Measurements from ENCODE around the gene U2AF2. TPM values are rescaled to one million over a fixed set of nuclear protein-coding genes. Genes with fewer than 3 reads are reported as not detected.

The U2AF2 gene
- total RNA-seq, 1 experiment from 2014 or later, result 107 TPM

- Histone ChIP-seq H3K4me2 (ENCODE audit: low read depth, low read length, poor library complexity, severe bottlenecking) (peak within 1 kb of the TSS; percentile 92), H3K9me3 (ENCODE audit: low read length) (no peaks in the 10 kb centered on the region), H3K36me3 (ENCODE audit: insufficient read depth, low read length) (peaks cover 24% of the 10 kb centered on the region), H4K20me1 (ENCODE audit: insufficient read depth, low read depth, low read length) (peaks cover 53% of the 10 kb centered on the region), H3K9me2 (replicated peaks; ENCODE audit: insufficient read depth, low read length) (no peaks in the 10 kb centered on the region), H3K79me2 (ENCODE audit: low read length) (peaks cover 84% of the 10 kb centered on the region), H3K4me1 (ENCODE audit: low read length) (peaks cover 76% of the 10 kb centered on the region), H3K9ac (ENCODE audit: low read length) (peak within 1 kb of the TSS; percentile 93), H3K27ac (ENCODE audit: low read length) (peak within 1 kb of the TSS; percentile 94), H3K27me3 (ENCODE audit: low read length) (no peaks in the 10 kb centered on the region), H2AFZ (ENCODE audit: low read length) (no peak within 1 kb of the TSS; the same call in 1 of the 2 replicates), H3K4me3 (ENCODE audit: low read length) (peak within 1 kb of the TSS; percentile 82)
- DNase-seq, result peak; percentile 100
Measured at GRCh38 chr19:55674841-55675660, 20.2 kb downstream of the U2AF2 start, which contains the start of gene EPN1. EPN1 (plus strand) TSS chr19:55675226; CDS start chr19:55678628, 3,402 bp downstream.

- Histone ChIP-seq H2AFZ (ENCODE audit: low read length) (no peak overlapping the region; the same call in 1 of the 2 replicates), H3K36me3 (ENCODE audit: insufficient read depth, low read length) (peaks cover 20% of the 10 kb centered on the region; the same call in 1 of the 2 replicates), H3K27ac (ENCODE audit: low read length) (peak overlapping the region; percentile 94), H3K4me3 (ENCODE audit: low read length) (peak overlapping the region; percentile 82), H3K9me3 (ENCODE audit: low read length) (no peaks in the 10 kb centered on the region), H4K20me1 (ENCODE audit: insufficient read depth, low read depth, low read length) (peaks cover 53% of the 10 kb centered on the region), H3K9me2 (replicated peaks; ENCODE audit: insufficient read depth, low read length) (no peaks in the 10 kb centered on the region), H3K9ac (ENCODE audit: low read length) (peak overlapping the region; percentile 93), H3K4me1 (ENCODE audit: low read length) (peaks cover 69% of the 10 kb centered on the region), H3K79me2 (ENCODE audit: low read length) (peaks cover 84% of the 10 kb centered on the region), H3K27me3 (ENCODE audit: low read length) (no peaks in the 10 kb centered on the region), H3K4me2 (ENCODE audit: low read depth, low read length, poor library complexity, severe bottlenecking) (peak overlapping the region; percentile 92)
- peak; percentile 58 for DNase-seq
Measured at GRCh38 chr19:55675661-55676354, 21.0 kb downstream of the U2AF2 start.

- H3K27ac ChIP-seq (ENCODE audit: low read length), result peak overlapping the region; percentile 94
- H3K36me3 ChIP-seq (ENCODE audit: insufficient read depth, low read length), result peaks cover 23% of the 10 kb centered on the region; the same call in 1 of the 2 replicates
- peak overlapping the region; percentile 92 for H3K4me2 ChIP-seq (ENCODE audit: low read depth, low read length, poor library complexity, severe bottlenecking)
- H3K79me2 ChIP-seq (ENCODE audit: low read length), result peaks cover 84% of the 10 kb centered on the region
- peak; percentile 56 for DNase-seq
- H4K20me1 ChIP-seq (ENCODE audit: insufficient read depth, low read depth, low read length), result peaks cover 53% of the 10 kb centered on the region
- H3K9me3 ChIP-seq (ENCODE audit: low read length), result no peaks in the 10 kb centered on the region
- no peaks in the 10 kb centered on the region for H3K9me2 ChIP-seq (replicated peaks; ENCODE audit: insufficient read depth, low read length)
- peaks cover 64% of the 10 kb centered on the region for H3K4me1 ChIP-seq (ENCODE audit: low read length)
- no peak overlapping the region for H2AFZ ChIP-seq (ENCODE audit: low read length)
- H3K9ac ChIP-seq (ENCODE audit: low read length), result peak overlapping the region; percentile 93
- no peaks in the 10 kb centered on the region for H3K27me3 ChIP-seq (ENCODE audit: low read length)
- H3K4me3 ChIP-seq (ENCODE audit: low read length), result peak overlapping the region; percentile 82
Measured at GRCh38 chr19:55676383-55676782, 21.5 kb downstream of the U2AF2 start.

- H3K27me3 ChIP-seq (ENCODE audit: low read length), result no peaks in the 10 kb centered on the region
- no peaks in the 10 kb centered on the region for H3K9me2 ChIP-seq (replicated peaks; ENCODE audit: insufficient read depth, low read length)
- peaks cover 85% of the 10 kb centered on the region for H3K79me2 ChIP-seq (ENCODE audit: low read length)
- peak overlapping the region; percentile 94 for H3K27ac ChIP-seq (ENCODE audit: low read length)
- peak overlapping the region; percentile 92 for H3K4me2 ChIP-seq (ENCODE audit: low read depth, low read length, poor library complexity, severe bottlenecking)
- peaks cover 57% of the 10 kb centered on the region for H3K4me1 ChIP-seq (ENCODE audit: low read length)
- peaks cover 24% of the 10 kb centered on the region; the same call in 1 of the 2 replicates for H3K36me3 ChIP-seq (ENCODE audit: insufficient read depth, low read length)
- peak overlapping the region; percentile 93 for H3K9ac ChIP-seq (ENCODE audit: low read length)
- H3K4me3 ChIP-seq (ENCODE audit: low read length), result peak overlapping the region; percentile 82
- peak; percentile 65 for DNase-seq
- no peaks in the 10 kb centered on the region for H3K9me3 ChIP-seq (ENCODE audit: low read length)
- H4K20me1 ChIP-seq (ENCODE audit: insufficient read depth, low read depth, low read length), result peaks cover 57% of the 10 kb centered on the region
- H2AFZ ChIP-seq (ENCODE audit: low read length), result no peak overlapping the region
Measured at GRCh38 chr19:55676889-55677505, 22.2 kb downstream of the U2AF2 start.

GRCh38 chr19:55677572-55678028 lies 22.8 kb downstream of the U2AF2 start:
- H4K20me1 ChIP-seq (ENCODE audit: insufficient read depth, low read depth, low read length), result peaks cover 51% of the 10 kb centered on the region
- H3K27me3 ChIP-seq (ENCODE audit: low read length), result no peaks in the 10 kb centered on the region
- no peaks in the 10 kb centered on the region for H3K9me3 ChIP-seq (ENCODE audit: low read length)
- no peak overlapping the region for H2AFZ ChIP-seq (ENCODE audit: low read length)
- H3K4me1 ChIP-seq (ENCODE audit: low read length), result peaks cover 51% of the 10 kb centered on the region
- peak overlapping the region; percentile 93 for H3K9ac ChIP-seq (ENCODE audit: low read length)
- H3K4me3 ChIP-seq (ENCODE audit: low read length), result peak overlapping the region; percentile 82
- H3K27ac ChIP-seq (ENCODE audit: low read length), result peak overlapping the region; percentile 94
- no peaks in the 10 kb centered on the region for H3K9me2 ChIP-seq (replicated peaks; ENCODE audit: insufficient read depth, low read length)
- peaks cover 84% of the 10 kb centered on the region for H3K79me2 ChIP-seq (ENCODE audit: low read length)
- peaks cover 21% of the 10 kb centered on the region; the same call in 1 of the 2 replicates for H3K36me3 ChIP-seq (ENCODE audit: insufficient read depth, low read length)
- H3K4me2 ChIP-seq (ENCODE audit: low read depth, low read length, poor library complexity, severe bottlenecking), result peak overlapping the region; percentile 92
- DNase-seq, result no peak

GRCh38 chr19:55678121-55678671 lies 23.4 kb downstream of the U2AF2 start:
- H3K36me3 ChIP-seq (ENCODE audit: insufficient read depth, low read length), result peaks cover 21% of the 10 kb centered on the region; the same call in 1 of the 2 replicates
- DNase-seq, result peak; percentile 97
- peak overlapping the region; percentile 82 for H3K4me3 ChIP-seq (ENCODE audit: low read length)
- peaks cover 80% of the 10 kb centered on the region for H3K79me2 ChIP-seq (ENCODE audit: low read length)
- H3K9me2 ChIP-seq (replicated peaks; ENCODE audit: insufficient read depth, low read length), result no peaks in the 10 kb centered on the region
- H2AFZ ChIP-seq (ENCODE audit: low read length), result no peak overlapping the region
- H3K4me2 ChIP-seq (ENCODE audit: low read depth, low read length, poor library complexity, severe bottlenecking), result peak overlapping the region; percentile 92
- H3K27ac ChIP-seq (ENCODE audit: low read length), result peak overlapping the region; percentile 94
- H3K9me3 ChIP-seq (ENCODE audit: low read length), result no peaks in the 10 kb centered on the region
- H3K4me1 ChIP-seq (ENCODE audit: low read length), result peaks cover 45% of the 10 kb centered on the region
- H3K9ac ChIP-seq (ENCODE audit: low read length), result peak overlapping the region; percentile 93
- no peaks in the 10 kb centered on the region for H3K27me3 ChIP-seq (ENCODE audit: low read length)
- peaks cover 46% of the 10 kb centered on the region for H4K20me1 ChIP-seq (ENCODE audit: insufficient read depth, low read depth, low read length)

- no peak overlapping the region for H3K4me3 ChIP-seq (ENCODE audit: low read length)
- no peaks in the 10 kb centered on the region for H3K9me3 ChIP-seq (ENCODE audit: low read length)
- no peak overlapping the region for H3K9ac ChIP-seq (ENCODE audit: low read length)
- H3K27ac ChIP-seq (ENCODE audit: low read length), result no peak overlapping the region
- H3K9me2 ChIP-seq (replicated peaks; ENCODE audit: insufficient read depth, low read length), result no peaks in the 10 kb centered on the region
- H3K27me3 ChIP-seq (ENCODE audit: low read length), result no peaks in the 10 kb centered on the region
- peaks cover 88% of the 10 kb centered on the region for H3K79me2 ChIP-seq (ENCODE audit: low read length)
- peaks cover 49% of the 10 kb centered on the region for H4K20me1 ChIP-seq (ENCODE audit: insufficient read depth, low read depth, low read length)
- DNase-seq, result no peak
- peaks cover 34% of the 10 kb centered on the region for H3K4me1 ChIP-seq (ENCODE audit: low read length)
- no peak overlapping the region for H3K4me2 ChIP-seq (ENCODE audit: low read depth, low read length, poor library complexity, severe bottlenecking)
- H3K36me3 ChIP-seq (ENCODE audit: insufficient read depth, low read length), result peaks cover 32% of the 10 kb centered on the region; the same call in 1 of the 2 replicates
- no peak overlapping the region for H2AFZ ChIP-seq (ENCODE audit: low read length)
Measured at GRCh38 chr19:55679343-55680257, 24.8 kb downstream of the U2AF2 start.
